Breast epithelium (tissue), 4 donors: Measurements from ENCODE around the gene ZNF117. TPM values are rescaled to one million over a fixed set of nuclear protein-coding genes. Genes with fewer than 3 reads are reported as not detected.
"Not testable (repeated sequence)": the region's sequence is repeated elsewhere in the genome, so short reads cannot be mapped to it uniquely, and the experiment has no call there.

Experiments
- DNase-seq, 2 donors: peaks; one replicate each; pipeline ENCODE4 v3.0.0-alpha.2; 2019; ENCODE audit warnings: low spot score in 2 of 2
- H3K27ac ChIP-seq, 2 donors: fragments of 200-600 bp; sonication (generic) in 1 of 2; one replicate each; pipeline ENCODE4 v1.5.1; 2016 to 2019; ENCODE audit warnings: mild to moderate bottlenecking in 1 of 2
- H3K27me3 ChIP-seq, 2 donors: fragments of 200-600 bp; sonication (generic) in 1 of 2; one replicate each; pipeline versions ENCODE4 v1.5.1 to v1.6.0; 2017 to 2019; ENCODE audit warnings: control low read depth in 1 of 2, mild to moderate bottlenecking in 1 of 2
- H3K36me3 ChIP-seq: fragments of 200-600 bp; one replicate; pipeline ENCODE4 v1.5.1; 2019
- H3K4me1 ChIP-seq, 2 donors: fragments of 200-600 bp; sonication (generic); one replicate each; pipeline ENCODE4 v1.5.1; 2016 to 2019; ENCODE audit warnings: control low read depth in 1 of 2
- H3K4me3 ChIP-seq, 3 donors: fragments of 200-600 bp; sonication (generic); 1 replicate in 2 of 3; 2 replicates in 1 of 3; pipeline ENCODE4 v1.5.1; 2016 to 2019; ENCODE audit warnings: mild to moderate bottlenecking in 3 of 3, moderate library complexity in 2 of 3
- H3K9me3 ChIP-seq, 2 donors: fragments of 200-600 bp; sonication (generic) in 1 of 2; one replicate each; pipeline ENCODE4 v1.5.1; 2016 to 2019; ENCODE audit warnings: control low read depth in 1 of 2
- POLR2A ChIP-seq: fragments of 450-650 bp; IDR thresholded peaks from one replicate; pipeline ENCODE4 v1.6.1; 2016; ENCODE audit warnings: antibody characterized with exemption, mild to moderate bottlenecking, moderate library complexity
- POLR2AphosphoS5 ChIP-seq, 3 donors: sonication (generic); formaldehyde crosslinking; IDR thresholded peaks; one replicate each; pipeline ENCODE4 v1.6.1; 2017; ENCODE audit warnings: antibody characterized with exemption in 3 of 3
- intact Hi-C: fragments of 100-400 bp; cut with DNase I; formaldehyde crosslinking; loops from one replicate; pipeline ENCODE4 v1.15.1; 2023; ENCODE audit warnings: low total_unique reads
- total RNA-seq, 3 donors: library from RNA; depleted of rRNA; stranded (reverse); fragments of >200 nt; gene quantifications; one replicate each; pipeline ENCODE4 v1.1.0, GENCODE V29; 2016
- TF ChIP-seq, protein P1 (sequence below), 3 donors: fragments of 450-650 bp; IDR thresholded peaks; one replicate each; pipeline ENCODE4 v1.5.1; 2016 to 2017; ENCODE audit warnings: antibody characterized with exemption in 3 of 3, mild to moderate bottlenecking in 3 of 3, moderate library complexity in 3 of 3

Gene ZNF117
- total RNA-seq, 3 donors from 2014 or later: 37.4 to 49.1 (median 43.6) TPM

DNA sequence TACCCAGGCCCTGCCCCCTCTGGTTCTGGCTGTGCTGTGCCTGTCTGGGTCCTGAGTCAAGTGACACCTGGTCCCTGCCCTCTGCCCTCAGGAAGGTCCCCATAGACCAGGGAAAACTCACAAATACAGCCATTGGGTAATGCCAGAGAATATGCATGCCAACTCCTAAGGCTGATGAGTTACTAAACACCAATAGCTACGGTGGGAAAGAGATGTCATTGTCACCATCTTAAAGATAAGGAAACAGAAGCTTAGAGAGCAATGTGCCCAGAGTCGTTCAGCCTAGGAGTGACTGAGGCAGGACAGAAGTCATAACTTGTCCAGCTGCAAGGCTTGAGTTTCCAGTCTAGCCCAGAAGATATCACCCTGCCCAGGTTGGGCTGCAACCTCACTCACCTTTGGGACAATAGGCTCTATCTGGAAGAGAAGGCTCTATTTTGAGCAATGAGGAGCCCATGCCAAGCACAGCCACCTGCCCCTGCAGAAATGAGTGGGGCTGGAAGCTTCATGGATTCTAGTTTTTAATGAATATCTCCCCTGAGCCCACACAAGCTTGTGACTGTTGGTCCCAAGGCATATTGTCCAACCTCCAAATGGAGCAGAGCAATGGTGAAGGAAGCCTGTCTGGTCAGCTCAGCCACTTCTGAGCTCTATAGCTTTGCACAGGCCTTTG lies 45.2 kb downstream of the ZNF117 start:
- Histone ChIP-seq H3K36me3 (no peaks in the 10 kb centered on the region), H3K4me1 (peaks cover 0 to 5% of the 10 kb centered on the region in 2 donors), H3K9me3 (no peaks in the 10 kb centered on the region), H3K4me3 (no peak overlapping the region), H3K27ac (no peak overlapping the region), H3K27me3 (no peaks in the 10 kb centered on the region)
- TF ChIP-seq POLR2A: no peak
- TF ChIP-seq, protein P1, sequence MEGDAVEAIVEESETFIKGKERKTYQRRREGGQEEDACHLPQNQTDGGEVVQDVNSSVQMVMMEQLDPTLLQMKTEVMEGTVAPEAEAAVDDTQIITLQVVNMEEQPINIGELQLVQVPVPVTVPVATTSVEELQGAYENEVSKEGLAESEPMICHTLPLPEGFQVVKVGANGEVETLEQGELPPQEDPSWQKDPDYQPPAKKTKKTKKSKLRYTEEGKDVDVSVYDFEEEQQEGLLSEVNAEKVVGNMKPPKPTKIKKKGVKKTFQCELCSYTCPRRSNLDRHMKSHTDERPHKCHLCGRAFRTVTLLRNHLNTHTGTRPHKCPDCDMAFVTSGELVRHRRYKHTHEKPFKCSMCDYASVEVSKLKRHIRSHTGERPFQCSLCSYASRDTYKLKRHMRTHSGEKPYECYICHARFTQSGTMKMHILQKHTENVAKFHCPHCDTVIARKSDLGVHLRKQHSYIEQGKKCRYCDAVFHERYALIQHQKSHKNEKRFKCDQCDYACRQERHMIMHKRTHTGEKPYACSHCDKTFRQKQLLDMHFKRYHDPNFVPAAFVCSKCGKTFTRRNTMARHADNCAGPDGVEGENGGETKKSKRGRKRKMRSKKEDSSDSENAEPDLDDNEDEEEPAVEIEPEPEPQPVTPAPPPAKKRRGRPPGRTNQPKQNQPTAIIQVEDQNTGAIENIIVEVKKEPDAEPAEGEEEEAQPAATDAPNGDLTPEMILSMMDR (IDR thresholded peaks at IDR 0.05): no peak
- TF ChIP-seq POLR2AphosphoS5 (IDR thresholded peaks at IDR 0.05): no peak
- no peak for DNase-seq
- intact Hi-C loops: no loop called here

DNA sequence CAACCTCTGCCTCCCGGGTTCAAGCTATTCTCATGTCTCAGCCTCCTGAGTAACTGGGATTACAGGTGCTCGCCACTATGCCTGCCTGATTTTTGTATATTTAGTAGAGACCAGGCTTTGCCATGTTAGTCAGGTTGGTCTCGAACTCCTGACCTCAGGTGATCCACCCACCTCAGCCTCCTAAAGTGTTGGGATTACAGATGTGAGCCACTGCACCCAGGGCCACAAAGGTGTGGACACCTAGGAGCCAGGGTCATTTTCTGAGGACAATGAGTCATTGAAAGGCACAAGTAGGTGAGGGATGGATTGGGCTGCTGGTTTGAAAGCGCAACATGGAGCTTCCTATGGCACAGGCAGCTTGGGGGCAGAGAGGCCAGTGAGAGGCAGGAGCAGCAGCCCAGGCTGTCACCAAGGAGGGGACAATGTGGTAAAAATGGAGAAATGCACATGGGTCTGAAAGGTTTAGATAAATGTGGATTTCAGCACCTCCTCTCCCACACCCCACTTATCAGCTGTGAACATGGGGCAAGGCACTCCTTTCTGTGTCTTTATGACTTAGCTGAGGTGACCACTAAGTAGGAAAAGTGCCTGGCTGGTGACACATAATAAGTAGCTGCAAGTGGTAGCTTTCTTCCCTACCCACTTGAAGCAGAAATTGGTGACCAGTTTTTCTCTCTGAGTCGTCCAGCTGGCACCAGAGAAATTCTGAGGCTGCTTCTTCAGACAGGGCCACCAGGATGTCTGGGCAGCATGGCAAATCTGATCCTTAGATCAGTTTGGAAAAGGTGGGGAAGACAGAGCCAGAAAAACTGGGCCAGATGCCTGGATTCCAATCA lies 46.0 kb downstream of the ZNF117 start:
- intact Hi-C loops: not testable (repeated sequence)

DNA sequence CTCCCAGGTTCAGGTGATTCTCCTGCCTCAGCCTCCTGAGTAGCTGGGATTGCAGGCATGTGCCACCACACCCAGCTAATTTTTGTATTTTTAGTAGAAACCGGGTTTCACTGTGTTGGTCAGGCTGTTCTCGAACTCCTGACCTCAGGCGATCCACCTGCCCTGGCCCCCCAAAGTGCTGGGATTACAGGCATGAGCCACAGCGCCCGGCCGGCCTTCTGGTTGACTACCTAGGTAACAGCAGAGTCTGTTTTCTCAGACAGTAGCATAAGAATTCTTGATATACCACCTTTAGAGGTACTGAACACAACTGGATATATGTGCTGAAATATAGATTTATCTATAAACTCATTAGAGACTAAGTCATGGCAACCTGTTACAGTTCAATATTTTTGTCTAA lies 50.8 kb downstream of the ZNF117 start:
- H3K27me3 ChIP-seq, H3K27ac ChIP-seq, H3K9me3 ChIP-seq, H3K4me1 ChIP-seq, DNase-seq, intact Hi-C loops, H3K36me3 ChIP-seq, H3K4me3 ChIP-seq: not testable (repeated sequence)

More for the DNA sequence above, 46.0 kb downstream of the ZNF117 start:
- H3K4me1 ChIP-seq, H3K27me3 ChIP-seq, H3K36me3 ChIP-seq, H3K4me3 ChIP-seq, H3K9me3 ChIP-seq, DNase-seq, H3K27ac ChIP-seq: not testable (repeated sequence)

DNA sequence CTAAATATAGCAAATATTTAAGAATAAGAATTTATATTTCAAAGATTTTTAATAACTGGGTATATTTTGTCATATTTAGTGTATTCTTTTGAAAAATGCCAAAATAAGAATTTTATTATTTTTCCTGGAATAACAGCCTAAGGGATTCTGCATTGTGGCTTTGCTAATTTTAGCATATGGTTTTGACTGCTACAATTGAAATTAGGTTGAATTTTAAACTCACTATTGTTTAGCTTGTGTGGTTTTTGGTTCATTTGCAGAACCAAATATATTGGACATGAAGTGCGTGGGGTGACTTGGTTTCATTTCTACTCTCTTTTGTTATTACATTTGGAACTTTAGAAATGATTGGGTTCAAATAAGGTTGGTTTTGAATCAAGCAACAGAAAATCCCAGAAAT lies 52.3 kb downstream of the ZNF117 start:
- DNase-seq: no peak
- peaks cover 0 to 6% of the 10 kb centered on the region in 2 donors for H3K9me3 ChIP-seq
- no peaks in the 10 kb centered on the region for H3K36me3 ChIP-seq
- TF ChIP-seq POLR2AphosphoS5 (IDR thresholded peaks at IDR 0.05): no peak
- TF ChIP-seq, protein P1 (IDR thresholded peaks at IDR 0.05): no peak
- no peak for TF ChIP-seq POLR2A
- intact Hi-C loops: loop anchor here (5.0 to 10.0 kb wide), 2 partner anchors 124 to 1994 kb away; no protein-coding TSS in a partner anchor
- H3K4me1 ChIP-seq: no peaks in the 10 kb centered on the region
- H3K27ac ChIP-seq: no peak overlapping the region
- H3K4me3 ChIP-seq: no peak overlapping the region
- no peaks in the 10 kb centered on the region for H3K27me3 ChIP-seq

DNA sequence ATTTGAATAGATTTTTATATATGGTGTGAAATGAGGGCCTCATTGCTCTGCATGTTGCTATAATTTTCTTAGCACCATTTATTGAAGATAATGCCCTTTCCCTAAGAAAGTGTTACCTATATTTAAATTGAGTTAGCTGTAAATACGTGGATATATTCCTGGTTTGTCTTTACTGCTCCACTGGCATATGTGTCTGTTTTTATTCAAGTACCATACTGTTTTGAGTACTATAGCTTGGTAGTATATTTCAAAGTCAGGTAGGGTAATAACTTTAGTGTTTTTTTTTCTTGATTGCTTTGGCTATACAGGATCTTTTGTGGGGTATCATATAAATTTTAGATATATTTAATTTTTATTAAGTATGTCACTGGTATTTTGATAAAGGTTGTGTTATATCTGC lies 56.4 kb downstream of the ZNF117 start:
- peaks cover 0 to 6% of the 10 kb centered on the region in 2 donors for H3K9me3 ChIP-seq

DNA sequence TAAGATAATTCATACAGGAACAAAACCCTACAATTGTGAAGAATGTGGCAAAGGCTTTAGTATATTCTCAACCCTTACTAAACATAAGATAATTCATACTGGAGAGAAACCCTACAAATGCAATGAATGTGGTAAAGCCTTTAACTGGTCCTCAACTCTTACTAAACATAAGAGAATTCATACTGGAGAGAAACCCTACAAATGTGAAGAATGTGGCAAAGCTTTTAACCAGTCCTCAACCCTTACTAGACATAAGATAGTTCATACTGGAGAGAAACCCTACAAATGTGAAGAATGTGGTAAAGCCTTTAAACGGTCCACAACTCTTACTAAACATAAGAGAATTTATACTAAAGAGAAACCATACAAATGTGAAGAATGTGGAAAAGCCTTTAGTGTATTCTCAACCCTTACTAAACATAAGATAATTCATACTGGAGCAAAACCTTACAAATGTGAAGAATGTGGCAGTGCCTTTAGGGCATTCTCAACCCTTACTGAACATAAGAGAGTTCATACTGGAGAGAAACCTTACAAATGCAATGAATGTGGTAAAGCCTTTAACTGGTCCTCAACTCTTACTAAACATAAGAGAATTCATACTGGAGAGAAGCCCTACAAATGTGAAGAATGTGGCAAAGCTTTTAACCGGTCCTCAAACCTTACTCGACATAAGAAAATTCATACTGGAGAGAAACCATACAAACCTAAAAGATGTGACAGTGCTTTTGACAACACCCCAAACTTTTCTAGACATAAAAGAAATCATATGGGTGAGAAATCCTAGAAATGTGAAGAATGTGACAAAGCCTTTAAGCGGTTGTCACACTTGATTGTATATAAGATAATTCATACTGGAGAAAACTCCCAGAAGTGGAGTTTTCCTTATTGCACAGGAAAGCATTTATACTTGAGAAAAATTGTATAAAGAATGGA lies 62.3 kb downstream of the ZNF117 start:
- H3K9me3 ChIP-seq: peaks cover 30 to 33% of the 10 kb centered on the region in 2 donors
- H3K27me3 ChIP-seq, H3K36me3 ChIP-seq, H3K4me1 ChIP-seq, DNase-seq, H3K27ac ChIP-seq, intact Hi-C loops, H3K4me3 ChIP-seq: not testable (repeated sequence)

More for the DNA sequence above, 56.4 kb downstream of the ZNF117 start:
- intact Hi-C loops: loop anchor here (10.0 kb wide), 1 partner anchor 1990 kb away; no protein-coding TSS in a partner anchor
- Histone ChIP-seq H3K27me3 (no peaks in the 10 kb centered on the region), H3K4me1 (no peaks in the 10 kb centered on the region), H3K4me3 (no peak overlapping the region), H3K27ac (no peak overlapping the region), H3K36me3 (no peaks in the 10 kb centered on the region)
- no peak for DNase-seq
- TF ChIP-seq POLR2A (no peak), POLR2AphosphoS5 (IDR thresholded peaks at IDR 0.05) (no peak)
- TF ChIP-seq, protein P1 (IDR thresholded peaks at IDR 0.05): no peak
